ENCODE data around the gene CHN2. TPM values are rescaled to one million over a fixed set of nuclear protein-coding genes. Genes with fewer than 3 reads are reported as not detected.

Gene CHN2
- total and polyA plus RNA-seq, 2 donors (not counting 1 experiment from before 2014, with no cell fraction given), result 0.86 to 1.4 TPM

GRCh38 chr7:29362380-29362779 lies 167.8 kb downstream of the CHN2 start:
- DNase-seq, result no peak
- H3K27me3 Mint-ChIP-seq, result no peaks in the 10 kb centered on the region
- Histone ChIP-seq H3K4me1 (ENCODE audit: control insufficient read depth in 2 of 2, insufficient read depth in 2 of 2, low read length in 2 of 2) (no peaks in the 10 kb centered on the region), H3K36me3 (replicated peaks in 1 of 2; ENCODE audit: control extremely low read depth in 1 of 2, control insufficient read depth in 1 of 2, extremely low read depth in 1 of 2, insufficient read depth in 2 of 2, low read length in 1 of 2) (no peaks in the 10 kb centered on the region), H3K9ac (ENCODE audit: low read length) (no peak overlapping the region), H3K27ac (ENCODE audit: low read length in 2 of 2) (no peak overlapping the region), H4K20me1 (ENCODE audit: control insufficient read depth, insufficient read depth, low read length, poor library complexity, severe bottlenecking) (no peaks in the 10 kb centered on the region), H3K9me3 (ENCODE audit: control extremely low read depth in 1 of 3, control insufficient read depth in 2 of 3, insufficient read depth in 1 of 3, low read length in 2 of 3) (no peaks in the 10 kb centered on the region), H3K4me2 (replicated peaks; ENCODE audit: low read depth, low read length, poor library complexity, severe bottlenecking) (no peak overlapping the region), H2AFZ (ENCODE audit: insufficient read depth, low read depth, low read length, poor library complexity, severe bottlenecking) (no peak overlapping the region), H3K79me2 (ENCODE audit: control insufficient read depth, insufficient read depth, low read length) (no peaks in the 10 kb centered on the region), H3K4me3 (ENCODE audit: control extremely low read depth in 1 of 5, extremely low read depth in 1 of 5, insufficient read depth in 1 of 5, low read depth in 2 of 5, low read length in 4 of 5) (no peak overlapping the region), H3K27me3 (replicated peaks in 1 of 4; ENCODE audit: control extremely low read depth in 1 of 4, control insufficient read depth in 3 of 4, insufficient read depth in 4 of 4, low read length in 3 of 4) (no peaks in the 10 kb centered on the region)
- H3K9me3 Mint-ChIP-seq (ENCODE audit: insufficient read depth), result no peaks in the 10 kb centered on the region
- 92% methylated on average over 2 of the region's 2 CpGs for WGBS (ENCODE audit: insufficient coverage)
- H3K4me3 Mint-ChIP-seq, result no peak overlapping the region
- no peaks in the 10 kb centered on the region for H3K4me1 Mint-ChIP-seq
- H3K27ac Mint-ChIP-seq, result no peak overlapping the region
- TF ChIP-seq CTCF (IDR thresholded peaks at IDR 0.05), result no peak
- TF ChIP-seq EZH2 (IDR thresholded peaks at IDR 0.05; ENCODE audit: borderline replicate concordance, insufficient read depth, low read depth, low read length, poor library complexity, severe bottlenecking), result no peak
- POLR2A ChIA-PET, result no interaction called here
- no peak for ATAC-seq (ENCODE audit: low read depth)
- CTCF ChIA-PET, result no interaction called here
- intact Hi-C loops (cut with micrococcal nuclease), result no loop called here

- no peak overlapping the region for H3K4me2 ChIP-seq (replicated peaks; ENCODE audit: low read depth, low read length, poor library complexity, severe bottlenecking)
- intact Hi-C loops (cut with micrococcal nuclease), result no loop called here
- H3K9ac ChIP-seq (ENCODE audit: low read length), result no peak overlapping the region
- H3K9me3 Mint-ChIP-seq (ENCODE audit: insufficient read depth), result no peaks in the 10 kb centered on the region
- no peaks in the 10 kb centered on the region for H3K9me3 ChIP-seq (ENCODE audit: control extremely low read depth in 1 of 3, control insufficient read depth in 2 of 3, insufficient read depth in 1 of 3, low read length in 2 of 3)
- no peaks in the 10 kb centered on the region for H3K27me3 ChIP-seq (replicated peaks in 1 of 4; ENCODE audit: control extremely low read depth in 1 of 4, control insufficient read depth in 3 of 4, insufficient read depth in 4 of 4, low read length in 3 of 4)
- no peaks in the 10 kb centered on the region for H3K27me3 Mint-ChIP-seq
- no peaks in the 10 kb centered on the region for H3K4me1 Mint-ChIP-seq
- no peaks in the 10 kb centered on the region for H3K79me2 ChIP-seq (ENCODE audit: control insufficient read depth, insufficient read depth, low read length)
- H3K36me3 ChIP-seq (replicated peaks in 1 of 2; ENCODE audit: control extremely low read depth in 1 of 2, control insufficient read depth in 1 of 2, extremely low read depth in 1 of 2, insufficient read depth in 2 of 2, low read length in 1 of 2), result no peaks in the 10 kb centered on the region
- no peak for TF ChIP-seq EZH2 (IDR thresholded peaks at IDR 0.05; ENCODE audit: borderline replicate concordance, insufficient read depth, low read depth, low read length, poor library complexity, severe bottlenecking)
- no peak for TF ChIP-seq CTCF (IDR thresholded peaks at IDR 0.05)
- no peak overlapping the region for H3K4me3 Mint-ChIP-seq
- H2AFZ ChIP-seq (ENCODE audit: insufficient read depth, low read depth, low read length, poor library complexity, severe bottlenecking), result no peak overlapping the region
- ChIA-PET CTCF (no interaction called here), POLR2A (no interaction called here)
- 78% methylated on average over 1 of the region's 3 CpGs for WGBS (ENCODE audit: insufficient coverage)
- no peak for ATAC-seq (ENCODE audit: low read depth)
- no peaks in the 10 kb centered on the region for H4K20me1 ChIP-seq (ENCODE audit: control insufficient read depth, insufficient read depth, low read length, poor library complexity, severe bottlenecking)
- no peak for DNase-seq
- no peak overlapping the region for H3K27ac ChIP-seq (ENCODE audit: low read length in 2 of 2)
- H3K4me1 ChIP-seq (ENCODE audit: control insufficient read depth in 2 of 2, insufficient read depth in 2 of 2, low read length in 2 of 2), result no peaks in the 10 kb centered on the region
- H3K4me3 ChIP-seq (ENCODE audit: control extremely low read depth in 1 of 5, extremely low read depth in 1 of 5, insufficient read depth in 1 of 5, low read depth in 2 of 5, low read length in 4 of 5), result no peak overlapping the region
- no peak overlapping the region for H3K27ac Mint-ChIP-seq
Observed at GRCh38 chr7:29363636-29364425, 169.3 kb downstream of the CHN2 start.

Measured in B cell (primary cell).